Right atrium auricular region (tissue), 2 donors: ENCODE results near the gene NEK10. TPM values are rescaled to one million over a fixed set of nuclear protein-coding genes. Genes with fewer than 3 reads are reported as not detected.
A peak's percentile ranks its signal among the peaks of the same experiment; 100 is the strongest.

ENCODE experiments used
- DNase-seq: peaks from one replicate; pipeline ENCODE4 v3.0.0-alpha.2; 2019; ENCODE audit warnings: low spot score
- H3K27ac ChIP-seq, 2 donors: fragments of 200-600 bp; sonication (generic); 1 replicate in 1 of 2; 2 replicates in 1 of 2; pipeline ENCODE4 v1.5.1; 2016 to 2019
- H3K27me3 ChIP-seq, 2 donors: fragments of 200-600 bp; sonication (generic); one replicate each; pipeline versions ENCODE4 v1.5.1 to v1.6.0; 2017 to 2019
- H3K36me3 ChIP-seq: fragments of 200-600 bp; sonication (generic); one replicate; pipeline ENCODE4 v1.5.1; 2016
- H3K4me1 ChIP-seq, 2 donors: fragments of 200-600 bp; sonication (generic); one replicate each; pipeline versions ENCODE4 v1.5.1 to v1.6.0; 2017 to 2019
- H3K4me3 ChIP-seq, 2 donors: fragments of 200-600 bp; sonication (generic); 1 replicate in 1 of 2; 2 replicates in 1 of 2; pipeline ENCODE4 v1.5.1; 2017 to 2019; ENCODE audit warnings: mild to moderate bottlenecking in 1 of 2, moderate library complexity in 1 of 2
- H3K9me3 ChIP-seq, 2 donors: fragments of 200-600 bp; sonication (generic); one replicate each; pipeline ENCODE4 v1.5.1; 2019
- CTCF ChIP-seq, 2 donors: fragments of 200-600 bp; sonication (generic); IDR thresholded peaks; one replicate each; pipeline ENCODE4 v1.5.1; 2019; ENCODE audit warnings: antibody characterized with exemption in 2 of 2
- total RNA-seq, 2 donors: library from RNA; depleted of rRNA; stranded (reverse); fragments of >200 nt; gene quantifications; one replicate each; pipeline ENCODE4 v1.1.0, GENCODE V29; 2016

The NEK10 gene
- total RNA-seq, 2 donors from 2014 or later = 10.3 to 18.3 TPM

DNA sequence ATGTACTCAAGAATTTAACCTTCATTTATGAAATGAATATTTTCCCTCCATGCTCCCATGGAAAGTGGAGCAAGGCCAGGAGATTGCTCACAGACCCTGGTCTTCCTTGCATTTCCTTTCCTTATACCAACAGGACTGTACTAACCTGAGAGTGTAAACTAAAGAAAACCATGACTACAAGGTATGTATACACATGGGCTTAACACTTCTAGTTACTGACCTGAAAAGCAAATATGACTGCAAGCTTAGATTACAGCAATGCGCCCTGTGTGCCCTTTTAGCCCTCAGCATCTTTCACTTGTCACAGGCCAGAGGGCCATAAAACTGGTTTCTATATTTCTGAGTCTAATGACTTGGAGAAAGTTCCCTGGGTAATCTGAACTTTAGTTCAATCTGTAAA is 52.1 kb downstream of the NEK10 start:
- Histone ChIP-seq H3K27ac (no peak overlapping the region), H3K4me3 (no peak overlapping the region), H3K9me3 (no peaks in the 10 kb centered on the region), H3K4me1 (peaks cover 0 to 12% of the 10 kb centered on the region in 2 donors), H3K27me3 (no peaks in the 10 kb centered on the region), H3K36me3 (no peaks in the 10 kb centered on the region)
- TF ChIP-seq CTCF (IDR thresholded peaks at IDR 0.05) = no peak
- no peak for DNase-seq

- Histone ChIP-seq H3K27me3 (no peaks in the 10 kb centered on the region), H3K4me3 (no peak overlapping the region), H3K9me3 (no peaks in the 10 kb centered on the region), H3K27ac (no peak overlapping the region), H3K36me3 (no peaks in the 10 kb centered on the region), H3K4me1 (peaks cover 0 to 6% of the 10 kb centered on the region in 2 donors)
- DNase-seq = no peak
- TF ChIP-seq CTCF (IDR thresholded peaks at IDR 0.05) = no peak
Measured at GRCh38 chr3:27315003-27315402, 54.2 kb downstream of the NEK10 start.

GRCh38 chr3:27312044-27312668 is 57.0 kb downstream of the NEK10 start:
- Histone ChIP-seq H3K36me3 (no peaks in the 10 kb centered on the region), H3K27ac (no peak overlapping the region), H3K9me3 (no peaks in the 10 kb centered on the region), H3K4me1 (no peaks in the 10 kb centered on the region), H3K4me3 (no peak overlapping the region), H3K27me3 (no peaks in the 10 kb centered on the region)
- no peak for DNase-seq
- TF ChIP-seq CTCF (IDR thresholded peaks at IDR 0.05) = peak; percentile 58 to 86

GRCh38 chr3:27311400-27311799 is 57.8 kb downstream of the NEK10 start:
- DNase-seq = no peak
- Histone ChIP-seq H3K27ac (no peak overlapping the region), H3K4me1 (no peaks in the 10 kb centered on the region), H3K36me3 (no peaks in the 10 kb centered on the region), H3K27me3 (no peaks in the 10 kb centered on the region), H3K9me3 (no peaks in the 10 kb centered on the region), H3K4me3 (no peak overlapping the region)
- no peak for TF ChIP-seq CTCF (IDR thresholded peaks at IDR 0.05)

GRCh38 chr3:27310688-27311087 is 58.5 kb downstream of the NEK10 start:
- H3K27me3 ChIP-seq = no peaks in the 10 kb centered on the region
- no peak for DNase-seq
- no peaks in the 10 kb centered on the region for H3K9me3 ChIP-seq
- no peak overlapping the region for H3K4me3 ChIP-seq
- TF ChIP-seq CTCF (IDR thresholded peaks at IDR 0.05) = no peak
- no peaks in the 10 kb centered on the region for H3K36me3 ChIP-seq
- H3K4me1 ChIP-seq = no peaks in the 10 kb centered on the region
- H3K27ac ChIP-seq = no peak overlapping the region

DNA sequence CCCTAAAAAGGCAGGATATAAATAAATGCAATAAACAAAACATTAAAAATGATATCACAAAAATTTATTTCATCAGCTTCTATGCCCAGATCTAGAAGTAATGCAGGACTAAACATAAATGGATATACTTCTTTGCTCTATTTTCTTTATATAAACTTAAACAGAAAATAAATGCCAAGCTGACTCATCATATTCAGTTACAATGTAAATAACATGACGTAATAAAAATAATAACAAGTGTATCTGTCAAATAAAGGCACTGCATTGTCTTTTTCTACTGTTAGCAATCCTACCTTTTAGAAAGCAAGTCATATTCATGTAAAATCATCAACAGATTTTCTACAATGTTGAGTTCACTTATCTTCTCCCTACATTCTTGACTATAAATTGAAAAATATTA is 61.6 kb downstream of the NEK10 start:
- no peak for TF ChIP-seq CTCF (IDR thresholded peaks at IDR 0.05)
- no peak for DNase-seq
- Histone ChIP-seq H3K9me3 (no peaks in the 10 kb centered on the region), H3K27ac (no peak overlapping the region), H3K4me3 (no peak overlapping the region), H3K27me3 (no peaks in the 10 kb centered on the region), H3K4me1 (no peaks in the 10 kb centered on the region), H3K36me3 (peaks cover 5% of the 10 kb centered on the region)
